Fibroblast of lung (primary cell): ENCODE data around the gene E2F2. TPM values are rescaled to one million over a fixed set of nuclear protein-coding genes. Genes with fewer than 3 reads are reported as not detected.
A peak's percentile ranks its signal among the peaks of the same experiment; 100 is the strongest.

Source experiments
- DNase-seq, 2 donors: peaks; one replicate each; pipeline versions ENCODE4 v3.0.0 to v3.0.0-alpha.2; 2010; ENCODE audit warnings: low read depth in 2 of 2
- H2AFZ ChIP-seq: 2 replicates; pipeline ENCODE4 v1.5.1; 2012; ENCODE audit warnings: low read length, control low read depth, inconsistent platforms
- H3K27ac ChIP-seq: 2 replicates; pipeline ENCODE4 v1.5.1; 2011; ENCODE audit warnings: low read length, control low read depth; ENCODE audit not compliant: insufficient read depth
- H3K27me3 ChIP-seq: 2 replicates; pipeline ENCODE4 v1.5.1; 2011; ENCODE audit warnings: mild to moderate bottlenecking, low read length; ENCODE audit not compliant: control insufficient read depth, insufficient read depth
- H3K36me3 ChIP-seq: 2 replicates; pipeline ENCODE4 v1.5.1; 2011; ENCODE audit warnings: low read length; ENCODE audit not compliant: control insufficient read depth, insufficient read depth
- H3K4me1 ChIP-seq: 2 replicates; pipeline ENCODE4 v1.5.1; 2011; ENCODE audit warnings: low read length; ENCODE audit not compliant: control insufficient read depth, insufficient read depth; ENCODE audit errors: extremely low read depth
- H3K4me2 ChIP-seq: 2 replicates; pipeline ENCODE4 v1.5.1; 2011; ENCODE audit warnings: low read length, control low read depth; ENCODE audit not compliant: insufficient read depth; ENCODE audit errors: extremely low read depth
- H3K4me3 ChIP-seq, 4 experiments: fragments of 200-600 bp in 1 of 4; sonication (generic) in 1 of 4; replicated peaks in 1 of 4; 2 replicates each; pipeline ENCODE4 v1.5.1; 2011 to 2016; ENCODE audit warnings: low read length in 4 of 4, low read depth in 3 of 4, mild to moderate bottlenecking in 3 of 4, control low read depth in 2 of 4, inconsistent platforms in 1 of 4, mixed read lengths in 1 of 4; ENCODE audit not compliant: insufficient read depth in 1 of 4; ENCODE audit errors: control extremely low read depth in 1 of 4
- H3K79me2 ChIP-seq: 2 replicates; pipeline ENCODE4 v1.5.1; 2012; ENCODE audit warnings: mild to moderate bottlenecking, low read length, inconsistent platforms; ENCODE audit not compliant: control insufficient read depth, insufficient read depth
- H3K9ac ChIP-seq: 2 replicates; pipeline ENCODE4 v1.5.1; 2011; ENCODE audit warnings: mild to moderate bottlenecking, low read length, control low read depth; ENCODE audit not compliant: insufficient read depth
- H3K9me3 ChIP-seq: 2 replicates; pipeline ENCODE4 v1.5.1; 2012; ENCODE audit warnings: low read depth, low read length; ENCODE audit not compliant: control insufficient read depth, insufficient read depth
- H4K20me1 ChIP-seq: 2 replicates; pipeline ENCODE4 v1.5.1; 2011; ENCODE audit warnings: low read length; ENCODE audit not compliant: control insufficient read depth, insufficient read depth; ENCODE audit errors: extremely low read depth
- CTCF ChIP-seq, 2 donors: IDR thresholded peaks in 1 of 2; conservative IDR thresholded peaks in 1 of 2; 1 replicate in 1 of 2; 2 replicates in 1 of 2; pipeline ENCODE4 v1.5.1; 2011 to 2012; ENCODE audit warnings: low read length in 2 of 2, control low read depth in 1 of 2, inconsistent platforms in 1 of 2, low read depth in 1 of 2, mild to moderate bottlenecking in 1 of 2
- EZH2 ChIP-seq: IDR thresholded peaks from 2 replicates; pipeline ENCODE4 v1.5.1; 2012; ENCODE audit warnings: low read length, control low read depth, mild to moderate bottlenecking; ENCODE audit errors: missing control alignments
- polyA plus RNA-seq, 2 donors: library from polyadenylated mRNA; depleted of rRNA in 1 of 2; stranded (reverse) in 1 of 2; unstranded in 1 of 2; fragments of >200 nt; gene quantifications; 2 replicates each; pipeline ENCODE4 v1.2.1, GENCODE V29; 2011 to 2012; ENCODE audit warnings: missing spikeins in 1 of 2
- total RNA-seq: library from RNA; depleted of rRNA; stranded (reverse); fragments of >200 nt; gene quantifications from 2 replicates; pipeline ENCODE4 v1.2.1, GENCODE V29; 2014

E2F2 gene
- total and polyA plus RNA-seq, 2 donors (not counting 1 experiment from before 2014, with no cell fraction given): 0.17 to 0.26 TPM

GRCh38 chr1:23481904-23482303 is 49.1 kb downstream of the E2F2 start:
- H3K9ac ChIP-seq: no peak overlapping the region
- H3K27ac ChIP-seq: no peak overlapping the region
- H3K4me3 ChIP-seq: peak overlapping the region in 1 of 4 experiments; percentile 90
- no peak for DNase-seq
- H3K4me1 ChIP-seq: peaks cover 9% of the 10 kb centered on the region
- H3K27me3 ChIP-seq: no peaks in the 10 kb centered on the region
- no peaks in the 10 kb centered on the region for H3K9me3 ChIP-seq
- H4K20me1 ChIP-seq: no peaks in the 10 kb centered on the region
- no peaks in the 10 kb centered on the region for H3K36me3 ChIP-seq
- H3K4me2 ChIP-seq: no peak overlapping the region
- TF ChIP-seq EZH2: no peak
- TF ChIP-seq CTCF (conservative IDR thresholded peaks at IDR 0.05 in 1 of 2, IDR thresholded peaks at IDR 0.05 in 1 of 2; ENCODE audit: low read depth in 1 of 2, low read length in 2 of 2): no peak
- H2AFZ ChIP-seq: no peak overlapping the region
- no peaks in the 10 kb centered on the region for H3K79me2 ChIP-seq

GRCh38 chr1:23481026-23481597 is 49.9 kb downstream of the E2F2 start:
- Histone ChIP-seq H3K79me2 (no peaks in the 10 kb centered on the region), H2AFZ (no peak overlapping the region), H4K20me1 (no peaks in the 10 kb centered on the region), H3K27me3 (no peaks in the 10 kb centered on the region), H3K4me2 (no peak overlapping the region), H3K27ac (no peak overlapping the region), H3K4me1 (peaks cover 9% of the 10 kb centered on the region), H3K9me3 (no peaks in the 10 kb centered on the region), H3K9ac (no peak overlapping the region), H3K4me3 (peak overlapping the region in 1 of 4 experiments; percentile 17), H3K36me3 (no peaks in the 10 kb centered on the region)
- TF ChIP-seq CTCF (conservative IDR thresholded peaks at IDR 0.05 in 1 of 2, IDR thresholded peaks at IDR 0.05 in 1 of 2; ENCODE audit: low read depth in 1 of 2, low read length in 2 of 2): no peak
- TF ChIP-seq EZH2: no peak
- no peak for DNase-seq

- no peak for TF ChIP-seq EZH2
- no peak for TF ChIP-seq CTCF (conservative IDR thresholded peaks at IDR 0.05 in 1 of 2, IDR thresholded peaks at IDR 0.05 in 1 of 2; ENCODE audit: low read depth in 1 of 2, low read length in 2 of 2)
- no peak overlapping the region for H3K4me2 ChIP-seq
- H2AFZ ChIP-seq: no peak overlapping the region
- H3K4me3 ChIP-seq: no peak overlapping the region
- no peaks in the 10 kb centered on the region for H3K9me3 ChIP-seq
- H3K36me3 ChIP-seq: no peaks in the 10 kb centered on the region
- H3K4me1 ChIP-seq: peaks cover 11% of the 10 kb centered on the region
- H3K27me3 ChIP-seq: no peaks in the 10 kb centered on the region
- no peak overlapping the region for H3K9ac ChIP-seq
- H3K79me2 ChIP-seq: no peaks in the 10 kb centered on the region
- H3K27ac ChIP-seq: no peak overlapping the region
- DNase-seq: no peak
- no peaks in the 10 kb centered on the region for H4K20me1 ChIP-seq
Observed at GRCh38 chr1:23480187-23481025, 50.6 kb downstream of the E2F2 start.
